GM19372 (cell line): ENCODE results near the gene ZNF562.

Experiments used
- ATAC-seq: cut with Tn5 transposase; IDR thresholded peaks from one replicate; pipeline ENCODE4 v1.9.1; 2021; ENCODE audit warnings: mild to moderate bottlenecking, low read depth, moderate library complexity; ENCODE audit not compliant: unreplicated experiment

The ZNF562 gene

DNA sequence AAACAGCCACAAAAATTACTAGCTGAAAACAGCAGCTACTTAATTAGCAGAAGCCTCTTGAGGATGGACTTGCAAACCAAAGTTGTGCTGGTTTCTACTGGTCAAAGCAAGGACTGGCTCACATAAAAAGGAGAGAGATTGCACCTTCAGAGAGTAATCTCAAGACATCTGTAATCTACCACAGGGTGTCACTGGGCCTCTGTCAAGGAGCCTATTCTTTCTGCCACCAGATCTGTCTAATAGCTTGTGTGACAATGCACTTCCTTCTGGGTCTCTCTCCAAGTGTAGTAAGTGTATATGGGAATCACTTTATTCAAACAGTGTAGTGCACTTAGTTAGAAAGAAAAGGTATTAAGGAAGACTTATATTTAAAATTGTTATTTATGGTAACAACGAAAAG is 29.4 kb downstream of the ZNF562 start:
- ATAC-seq, result no peak

DNA sequence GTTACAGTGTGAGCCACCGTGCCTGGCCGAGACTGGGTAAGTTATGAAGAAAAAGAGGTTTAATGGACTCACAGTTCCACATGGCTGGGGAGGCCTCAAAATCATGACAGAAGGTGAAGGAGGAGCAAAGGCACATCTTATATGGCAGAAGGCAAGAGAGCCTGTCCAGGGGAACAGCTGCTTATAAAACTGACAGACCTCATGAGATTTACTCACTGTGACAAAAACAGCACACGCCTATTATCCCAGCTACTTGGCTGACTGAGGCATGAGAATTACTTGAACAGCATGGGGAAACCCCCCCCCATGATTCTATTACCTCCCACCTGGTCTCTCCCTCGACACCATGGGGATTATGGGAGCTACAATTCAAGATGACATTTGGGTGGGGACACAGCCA is 30.4 kb downstream of the ZNF562 start:
- ATAC-seq, result no peak

- ATAC-seq, result no peak
These were observed 33.1 kb downstream of the ZNF562 start for GRCh38 chr19:9641810-9642209.

GRCh38 chr19:9640956-9641355 is 33.9 kb downstream of the ZNF562 start:
- ATAC-seq, result no peak

DNA sequence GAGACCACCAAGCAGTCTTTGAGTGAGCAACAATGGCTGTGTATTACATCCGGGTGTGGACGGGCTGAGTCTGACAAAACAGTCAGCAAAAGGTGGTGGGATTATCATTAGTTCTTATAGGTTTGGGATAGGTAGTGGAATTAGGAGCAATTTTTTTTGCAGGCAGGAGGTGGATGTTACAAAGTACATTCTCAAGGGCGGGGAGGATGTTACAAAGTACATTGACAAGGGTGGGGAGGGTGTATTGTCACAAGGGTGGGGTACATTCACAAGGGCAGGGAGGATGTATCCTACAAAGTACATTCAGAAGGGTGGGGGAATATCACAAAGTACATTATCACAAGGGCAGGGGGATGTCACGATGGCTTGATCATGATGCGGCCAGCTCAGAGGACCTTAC is 38.9 kb downstream of the ZNF562 start:
- no peak for ATAC-seq

GRCh38 chr19:9627856-9628255 is 47.0 kb downstream of the ZNF562 start:
- ATAC-seq, result no peak

GRCh38 chr19:9622531-9622930 is 52.4 kb downstream of the ZNF562 start:
- ATAC-seq, result no peak

- ATAC-seq, result peak; percentile 85
These were observed 53.5 kb downstream of the ZNF562 start, which contains the start of gene ZNF561 for GRCh38 chr19:9621156-9622037. TSS of gene ZNF561 (minus strand) at chr19:9621232. CDS start at chr19:9619456, 1,776 bp downstream.

GRCh38 chr19:9620842-9621155 is 54.1 kb downstream of the ZNF562 start:
- ATAC-seq, result no peak

GRCh38 chr19:9615844-9616243 is 59.1 kb downstream of the ZNF562 start:
- ATAC-seq, result no peak

DNA sequence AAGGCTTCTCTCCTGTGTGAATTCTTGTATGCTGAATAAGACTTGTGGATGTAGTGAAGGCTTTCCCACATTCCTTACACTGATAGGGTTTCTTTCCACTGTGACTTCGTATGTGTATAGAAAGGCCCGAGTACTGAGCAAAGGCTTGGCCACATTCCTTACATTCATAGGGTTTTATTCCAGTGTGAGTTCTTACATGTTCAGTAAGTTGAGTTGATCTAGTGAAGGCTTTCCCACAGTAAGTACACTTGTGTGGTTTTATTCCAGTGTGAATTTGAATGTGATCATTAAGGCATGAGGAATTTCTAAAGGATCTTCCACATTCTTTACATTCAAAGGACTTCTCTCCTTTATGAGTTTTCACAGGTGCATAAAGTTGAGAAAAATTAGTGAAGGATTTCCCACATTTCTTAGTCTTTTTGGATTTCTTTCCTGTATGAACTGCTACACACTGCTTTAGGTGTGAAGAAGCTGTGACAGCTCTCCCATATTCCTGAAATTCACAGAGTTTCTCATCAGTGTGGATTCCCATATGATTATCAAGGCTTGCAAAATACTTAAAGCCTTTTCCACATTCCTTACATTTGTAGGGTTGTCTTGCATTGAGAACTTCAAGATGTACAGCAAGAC is 64.3 kb downstream of the ZNF562 start:
- ATAC-seq, result no peak

- ATAC-seq, result no peak
These were observed 66.0 kb downstream of the ZNF562 start for GRCh38 chr19:9608912-9609311.

GRCh38 chr19:9597027-9597426 is 77.9 kb downstream of the ZNF562 start:
- ATAC-seq, result no peak
